ENCODE results near the gene HIF3A.

GRCh38 chr19:46295401-46296201 is 1.2 kb upstream of the HIF3A start:
- TF ChIP-seq, protein P1, sequence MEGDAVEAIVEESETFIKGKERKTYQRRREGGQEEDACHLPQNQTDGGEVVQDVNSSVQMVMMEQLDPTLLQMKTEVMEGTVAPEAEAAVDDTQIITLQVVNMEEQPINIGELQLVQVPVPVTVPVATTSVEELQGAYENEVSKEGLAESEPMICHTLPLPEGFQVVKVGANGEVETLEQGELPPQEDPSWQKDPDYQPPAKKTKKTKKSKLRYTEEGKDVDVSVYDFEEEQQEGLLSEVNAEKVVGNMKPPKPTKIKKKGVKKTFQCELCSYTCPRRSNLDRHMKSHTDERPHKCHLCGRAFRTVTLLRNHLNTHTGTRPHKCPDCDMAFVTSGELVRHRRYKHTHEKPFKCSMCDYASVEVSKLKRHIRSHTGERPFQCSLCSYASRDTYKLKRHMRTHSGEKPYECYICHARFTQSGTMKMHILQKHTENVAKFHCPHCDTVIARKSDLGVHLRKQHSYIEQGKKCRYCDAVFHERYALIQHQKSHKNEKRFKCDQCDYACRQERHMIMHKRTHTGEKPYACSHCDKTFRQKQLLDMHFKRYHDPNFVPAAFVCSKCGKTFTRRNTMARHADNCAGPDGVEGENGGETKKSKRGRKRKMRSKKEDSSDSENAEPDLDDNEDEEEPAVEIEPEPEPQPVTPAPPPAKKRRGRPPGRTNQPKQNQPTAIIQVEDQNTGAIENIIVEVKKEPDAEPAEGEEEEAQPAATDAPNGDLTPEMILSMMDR (IDR thresholded peaks at IDR 0.05), result no peak
- TF ChIP-seq POLR2A (IDR thresholded peaks at IDR 0.05), result no peak

Measured in esophagus squamous epithelium (tissue), 4 donors.